ENCODE results near the gene MEIS3. TPM values are rescaled to one million over a fixed set of nuclear protein-coding genes. Genes with fewer than 3 reads are reported as not detected.

Gene MEIS3
- 48.6 and 53.4 TPM in 2 replicates for total RNA-seq (ENCODE audit: low replicate concordance)

DNA sequence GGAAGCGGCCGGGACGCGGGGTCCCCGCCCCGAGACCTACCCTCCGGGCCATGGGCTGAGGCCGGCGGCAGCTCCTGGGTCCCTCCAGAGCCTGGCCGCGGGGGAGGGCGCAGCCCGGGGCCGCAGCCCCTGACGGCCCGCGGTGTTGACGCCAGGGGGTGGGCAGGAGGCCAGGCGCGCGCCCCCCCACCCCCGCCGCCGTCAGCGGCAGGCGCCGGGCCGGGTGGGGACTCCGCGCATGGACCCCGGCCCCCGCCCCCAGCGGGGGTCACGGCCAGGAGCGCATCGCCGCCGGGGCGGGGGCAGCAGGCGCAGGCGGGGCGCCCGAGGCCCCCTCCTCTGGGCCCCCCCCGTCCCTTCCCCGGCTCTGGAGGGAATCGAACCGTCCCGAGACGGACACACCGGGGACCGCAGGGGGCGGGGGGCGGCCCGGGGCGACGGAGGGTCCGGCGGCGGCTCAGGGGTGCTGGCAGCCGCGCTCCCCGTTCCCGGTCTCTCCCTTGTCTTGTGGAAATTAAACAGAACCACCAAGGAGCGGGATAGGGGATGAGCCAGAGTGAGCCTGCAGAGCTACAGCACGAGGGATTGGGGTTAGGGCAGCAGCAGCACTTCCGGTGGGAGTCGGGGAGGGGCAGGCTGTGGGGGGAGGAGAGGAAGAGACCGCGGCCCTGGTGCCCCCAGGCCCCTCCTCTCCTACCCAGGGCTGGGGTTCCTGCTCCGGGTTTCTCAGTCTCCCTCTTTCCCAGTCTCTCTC lies at the start of gene MEIS3:
TSS of gene MEIS3 (minus strand) at position 498 of the 754 bp plus-strand sequence. CDS start at position 52, 446 bp downstream.

Other genes starting within 250 kb of the MEIS3 start
- gene BBC3, start 188.3 kb downstream of the MEIS3 start, total RNA-seq (ENCODE audit: low replicate concordance), result 12.3 and 26.9 TPM in 2 replicates
- gene CCDC9, start 163.0 kb downstream of the MEIS3 start, total RNA-seq (ENCODE audit: low replicate concordance), result 8.9 and 9.5 TPM in 2 replicates
- 1.2 and 6.6 TPM in 2 replicates for gene INAFM1, start 144.6 kb downstream of the MEIS3 start, total RNA-seq (ENCODE audit: low replicate concordance)
- 0.08 TPM in 1 of 2 replicates, not detected in the other for gene C5AR1, start 109.7 kb downstream of the MEIS3 start, total RNA-seq (ENCODE audit: low replicate concordance)
- gene C5AR2, start 87.4 kb downstream of the MEIS3 start, total RNA-seq (ENCODE audit: low replicate concordance), result under 0.01 and 0.12 TPM in 2 replicates
- 5.0 and 6.1 TPM in 2 replicates for gene DHX34, start 70.2 kb downstream of the MEIS3 start, total RNA-seq (ENCODE audit: low replicate concordance)
- 0.23 TPM in 1 of 2 replicates, not detected in the other for gene SLC8A2, start 52.4 kb upstream of the MEIS3 start, total RNA-seq (ENCODE audit: low replicate concordance)
- gene KPTN, start 64.7 kb upstream of the MEIS3 start, total RNA-seq (ENCODE audit: low replicate concordance), result 3.2 and 4.0 TPM in 2 replicates
- 55.7 and 77.6 TPM in 2 replicates for gene NAPA, start 95.5 kb upstream of the MEIS3 start, total RNA-seq (ENCODE audit: low replicate concordance)
- under 0.01 TPM in 1 of 2 replicates, not detected in the other for gene ZNF541, start 153.6 kb upstream of the MEIS3 start, total RNA-seq (ENCODE audit: low replicate concordance)
- 0.82 and 2.8 TPM in 2 replicates for gene BICRA, start 189.6 kb upstream of the MEIS3 start, total RNA-seq (ENCODE audit: low replicate concordance)

All from smooth muscle cell of the coronary artery (primary cell).